Neural cell (in vitro differentiated cells): Measurements from ENCODE around the gene RAD51B. TPM values are rescaled to one million over a fixed set of nuclear protein-coding genes. Genes with fewer than 3 reads are reported as not detected.

Source experiments
- H2AFZ ChIP-seq: fragments of 200-600, 300-800 bp; sonication (generic), shearing (Covaris generic); 2 replicates; pipeline ENCODE4 v1.6.0; 2014; ENCODE audit warnings: low read depth, mild to moderate bottlenecking, antibody characterized with exemption, low read length, moderate library complexity
- H3F3A ChIP-seq: fragments of 200-600 bp; shearing (Covaris generic); 2 replicates; pipeline ENCODE4 v1.6.1; 2016; ENCODE audit warnings: mild to moderate bottlenecking, moderate library complexity, mixed read lengths, antibody characterized with exemption, low read length; ENCODE audit not compliant: insufficient read depth, poor library complexity, severe bottlenecking
- H3K27ac ChIP-seq: fragments of 200-600, 300-800 bp; sonication (generic), shearing (Covaris generic); 2 replicates; pipeline ENCODE4 v1.5.1; 2014; ENCODE audit warnings: mild to moderate bottlenecking, low read length, moderate library complexity
- H3K27me3 ChIP-seq: fragments of 300-800, 200-600 bp; sonication (generic), shearing (Covaris generic); 2 replicates; pipeline ENCODE4 v1.6.0; 2014; ENCODE audit warnings: mild to moderate bottlenecking, low read depth, low read length, moderate library complexity; ENCODE audit not compliant: insufficient read depth
- H3K36me3 ChIP-seq: fragments of 300-800, 200-600 bp; sonication (generic), shearing (Covaris generic); 2 replicates; pipeline ENCODE4 v1.5.1; 2014; ENCODE audit warnings: mild to moderate bottlenecking, antibody characterized with exemption, low read length, moderate library complexity; ENCODE audit not compliant: insufficient read depth
- H3K4me2 ChIP-seq: fragments of 300-800, 200-600 bp; sonication (generic), shearing (Covaris generic); 2 replicates; pipeline ENCODE4 v1.6.0; 2014; ENCODE audit warnings: mild to moderate bottlenecking, low read length
- H3K4me3 ChIP-seq: fragments of 300-800, 200-600 bp; sonication (generic), shearing (Covaris generic); 2 replicates; pipeline ENCODE4 v1.5.1; 2014; ENCODE audit warnings: mild to moderate bottlenecking, low read length, moderate library complexity
- H3K79me2 ChIP-seq: fragments of 200-600 bp; shearing (Covaris generic); replicated peaks from 2 replicates; pipeline ENCODE4 v1.6.0; 2014; ENCODE audit warnings: mild to moderate bottlenecking, low read length, moderate library complexity; ENCODE audit not compliant: insufficient read depth
- H3K9ac ChIP-seq: fragments of 300-800, 200-600 bp; sonication (generic), shearing (Covaris generic); 2 replicates; pipeline ENCODE4 v1.6.1; 2016; ENCODE audit warnings: mild to moderate bottlenecking, low read length, mixed read lengths
- H3K9me2 ChIP-seq: fragments of 200-600 bp; shearing (Covaris generic); 2 replicates; pipeline ENCODE4 v1.6.1; 2016; ENCODE audit warnings: mild to moderate bottlenecking, low read length, mixed read lengths; ENCODE audit not compliant: insufficient read depth
- H3K9me3 ChIP-seq: fragments of 200-600, 300-800 bp; sonication (generic), shearing (Covaris generic); 2 replicates; pipeline ENCODE4 v1.6.1; 2016; ENCODE audit warnings: mild to moderate bottlenecking, mixed run types, low read length, moderate library complexity, mixed read lengths
- H4K20me1 ChIP-seq: fragments of 200-600 bp; shearing (Covaris generic); 2 replicates; pipeline ENCODE4 v1.6.1; 2016; ENCODE audit warnings: mild to moderate bottlenecking, mixed run types; ENCODE audit not compliant: insufficient read depth
- CTCF ChIP-seq: fragments of 450-650 bp; IDR thresholded peaks from 2 replicates; pipeline ENCODE4 v1.5.1; 2014; ENCODE audit warnings: antibody characterized with exemption, mild to moderate bottlenecking, moderate library complexity; ENCODE audit not compliant: poor library complexity, severe bottlenecking
- EP300 ChIP-seq: fragments of 450-650 bp; conservative IDR thresholded peaks from 2 replicates; pipeline ENCODE4 v1.6.1; 2014; ENCODE audit warnings: antibody characterized with exemption, mild to moderate bottlenecking, moderate library complexity; ENCODE audit not compliant: poor library complexity, severe bottlenecking
- EZH2 ChIP-seq: fragments of 200-600, 300-800 bp; shearing (Covaris generic), sonication (generic); IDR thresholded peaks from 2 replicates; pipeline ENCODE4 v1.6.1; 2014; ENCODE audit warnings: antibody characterized with exemption, low read length, borderline replicate concordance, mild to moderate bottlenecking; ENCODE audit not compliant: insufficient read depth, poor library complexity, severe bottlenecking
- MXI1 ChIP-seq: fragments of 450-650 bp; conservative IDR thresholded peaks from 2 replicates; pipeline ENCODE4 v1.6.1; 2014; ENCODE audit warnings: antibody characterized with exemption, mild to moderate bottlenecking; ENCODE audit not compliant: poor library complexity, severe bottlenecking
- POLR2AphosphoS5 ChIP-seq: IDR thresholded peaks from 2 replicates; pipeline ENCODE4 v1.6.1; 2012
- RAD21 ChIP-seq: fragments of 450-650 bp; conservative IDR thresholded peaks from 2 replicates; pipeline ENCODE4 v1.6.1; 2014; ENCODE audit warnings: antibody characterized with exemption, mild to moderate bottlenecking, moderate library complexity
- REST ChIP-seq: IDR thresholded peaks from 2 replicates; pipeline ENCODE4 v1.6.1; 2012; ENCODE audit warnings: borderline replicate concordance
- SMC3 ChIP-seq: fragments of 450-650 bp; conservative IDR thresholded peaks from 2 replicates; pipeline ENCODE4 v1.6.1; 2014; ENCODE audit warnings: antibody characterized with exemption, mild to moderate bottlenecking, moderate library complexity; ENCODE audit not compliant: poor library complexity
- TAF1 ChIP-seq: IDR thresholded peaks from 2 replicates; pipeline ENCODE4 v1.6.1; 2012; ENCODE audit warnings: low read depth
- polyA plus RNA-seq: library from polyadenylated mRNA; depleted of rRNA; stranded (reverse); fragments of >200 nt; gene quantifications from 2 replicates; pipeline ENCODE4 v1.2.3, GENCODE V29; 2014

The RAD51B gene
- polyA plus RNA-seq, 1 donor from 2014 or later: 3.1 TPM

- TF ChIP-seq MXI1: no peak
- no peak for TF ChIP-seq REST
- no peak for TF ChIP-seq CTCF
- no peak for TF ChIP-seq TAF1
- no peak for TF ChIP-seq POLR2AphosphoS5
- TF ChIP-seq SMC3: no peak
- no peak for TF ChIP-seq EZH2
- TF ChIP-seq EP300: no peak
- no peak for TF ChIP-seq RAD21
- Histone ChIP-seq H3K4me3 (no peak overlapping the region), H3K9ac (no peak overlapping the region), H3K79me2 (no peaks in the 10 kb centered on the region), H3K27me3 (no peaks in the 10 kb centered on the region), H3K27ac (no peak overlapping the region), H3K9me3 (no peaks in the 10 kb centered on the region), H3K9me2 (no peaks in the 10 kb centered on the region), H4K20me1 (no peaks in the 10 kb centered on the region), H3K4me2 (no peak overlapping the region), H3K36me3 (no peaks in the 10 kb centered on the region), H3F3A (no peaks in the 10 kb centered on the region), H2AFZ (no peak overlapping the region)
These were observed 328.7 kb downstream of the RAD51B start for GRCh38 chr14:68148276-68148675.

GRCh38 chr14:68148763-68149162 lies 329.2 kb downstream of the RAD51B start:
- H3K9me2 ChIP-seq: no peaks in the 10 kb centered on the region
- no peak overlapping the region for H3K9ac ChIP-seq
- H3K4me3 ChIP-seq: no peak overlapping the region
- no peaks in the 10 kb centered on the region for H3K79me2 ChIP-seq
- H3K27ac ChIP-seq: no peak overlapping the region
- H3F3A ChIP-seq: no peaks in the 10 kb centered on the region
- no peaks in the 10 kb centered on the region for H3K9me3 ChIP-seq
- TF ChIP-seq REST: no peak
- no peak for TF ChIP-seq MXI1
- no peak for TF ChIP-seq POLR2AphosphoS5
- no peak for TF ChIP-seq CTCF
- TF ChIP-seq RAD21: no peak
- TF ChIP-seq EP300: no peak
- TF ChIP-seq EZH2: no peak
- TF ChIP-seq TAF1: no peak
- no peak for TF ChIP-seq SMC3
- H3K36me3 ChIP-seq: no peaks in the 10 kb centered on the region
- no peaks in the 10 kb centered on the region for H4K20me1 ChIP-seq
- no peak overlapping the region for H3K4me2 ChIP-seq
- H2AFZ ChIP-seq: no peak overlapping the region
- no peaks in the 10 kb centered on the region for H3K27me3 ChIP-seq
